Gastrocnemius medialis (tissue), 4 donors: ENCODE data around the gene RTL5. TPM values are rescaled to one million over a fixed set of nuclear protein-coding genes. Genes with fewer than 3 reads are reported as not detected.
"Not testable (repeated sequence)": the region's sequence is repeated elsewhere in the genome, so short reads cannot be mapped to it uniquely, and the experiment has no call there.

Experiments
- ATAC-seq, 2 donors: fragments of 150-250 bp; one replicate each; pipeline ENCODE4 v1.9.1; 2016
- DNase-seq, 2 donors: peaks; one replicate each; pipeline ENCODE4 v3.0.0-alpha.2; 2019
- H3K27ac ChIP-seq, 4 donors: fragments of 200-600 bp; sonication (generic); 1 replicate in 1 of 4; 2 replicates in 3 of 4; pipeline ENCODE4 v1.5.1; 2016 to 2018; ENCODE audit warnings: mild to moderate bottlenecking in 2 of 4, moderate library complexity in 1 of 4
- H3K27me3 ChIP-seq, 3 donors: fragments of 200-600 bp; sonication (generic) in 2 of 3; 1 replicate in 1 of 3; 2 replicates in 2 of 3; pipeline versions ENCODE4 v1.5.1 to v1.6.0; 2016 to 2019; ENCODE audit warnings: mild to moderate bottlenecking in 1 of 3, moderate library complexity in 1 of 3
- H3K36me3 ChIP-seq, 2 donors: fragments of 200-600 bp; sonication (generic) in 1 of 2; one replicate each; pipeline ENCODE4 v1.5.1; 2017 to 2018
- H3K4me1 ChIP-seq, 2 donors: fragments of 200-600 bp; sonication (generic) in 1 of 2; one replicate each; pipeline ENCODE4 v1.5.1; 2016 to 2017; ENCODE audit warnings: mild to moderate bottlenecking in 2 of 2
- H3K4me3 ChIP-seq, 4 donors: fragments of 200-600 bp; sonication (generic) in 3 of 4; 1 replicate in 1 of 4; 2 replicates in 3 of 4; pipeline ENCODE4 v1.5.1; 2016 to 2019; ENCODE audit warnings: mild to moderate bottlenecking in 2 of 4
- H3K9me3 ChIP-seq, 3 donors: fragments of 200-600 bp; sonication (generic) in 2 of 3; 1 replicate in 1 of 3; 2 replicates in 2 of 3; pipeline ENCODE4 v1.5.1; 2016 to 2019
- CTCF ChIP-seq, 5 experiments: fragments of 450-650 bp in 3 of 5; fragments of 200-600 bp in 2 of 5; sonication (generic) in 2 of 5; IDR thresholded peaks in 4 of 5; conservative IDR thresholded peaks in 1 of 5; 1 replicate in 4 of 5; 2 replicates in 1 of 5; pipeline ENCODE4 v1.5.1; 2016 to 2019; ENCODE audit warnings: antibody characterized with exemption in 5 of 5, mild to moderate bottlenecking in 3 of 5, moderate library complexity in 3 of 5
- POLR2A ChIP-seq, 2 donors: fragments of 450-650 bp; IDR thresholded peaks; one replicate each; pipeline ENCODE4 v1.6.1; 2017; ENCODE audit warnings: antibody characterized with exemption in 2 of 2, mild to moderate bottlenecking in 2 of 2, moderate library complexity in 2 of 2
- in situ Hi-C, 4 donors: fragments of 200-750 bp; cut with MboI; loops; one replicate each; pipeline versions ENCODE4 v1.15.0 to v1.8.0; 2017; ENCODE audit warnings: low sequenced_read_pairs in 4 of 4
- intact Hi-C: fragments of 100-400 bp; cut with DNase I; formaldehyde crosslinking; loops from one replicate; pipeline ENCODE4 v1.15.1; 2023; ENCODE audit warnings: low total_unique reads
- total RNA-seq, 4 donors: library from RNA; depleted of rRNA; stranded (reverse); fragments of >200 nt; gene quantifications; one replicate each; pipeline versions ENCODE4 v1.1.0 to v1.2.3, GENCODE V29; 2016

Gene RTL5
- under 1 TPM; 0.44 to 0.71 (median 0.50) TPM for total RNA-seq

GRCh38 chrX:72131317-72132294, at the start of gene RTL5:
Gene RTL5, minus strand, starts transcription at chrX:72131915.
- Histone ChIP-seq H3K27ac (peak within 1 kb of the TSS; percentile 23 to 60 (median 56)), H3K27me3 (peaks cover 0 to 41% (median 22%) of the 10 kb centered on the region in 3 donors), H3K9me3 (no peaks in the 10 kb centered on the region), H3K36me3 (no peaks in the 10 kb centered on the region), H3K4me3 (peak within 1 kb of the TSS; percentile 43 to 54 (median 48)), H3K4me1 (no peaks in the 10 kb centered on the region)
- peak; percentile 86 to 87 for ATAC-seq
- in situ Hi-C loops (no loop called here), intact Hi-C loops (no loop called here)
- peak in 1 of 2 donors; percentile 39 for TF ChIP-seq POLR2A (IDR thresholded peaks at IDR 0.05)
- TF ChIP-seq CTCF (IDR thresholded peaks at IDR 0.05 in 4 of 5, conservative IDR thresholded peaks at IDR 0.05 in 1 of 5) = no peak
- peak; percentile 53 to 72 for DNase-seq

GRCh38 chrX:72180539-72180938, 48.8 kb upstream of the RTL5 start:
- Histone ChIP-seq H3K27ac (peak overlapping the region; percentile 65 to 92 (median 82)), H3K9me3 (no peaks in the 10 kb centered on the region), H3K27me3 (no peaks in the 10 kb centered on the region), H3K4me1 (peaks cover 12 to 16% of the 10 kb centered on the region in 2 donors), H3K4me3 (peak overlapping the region in 3 of 4 donors; percentile 74 to 85 (median 80)), H3K36me3 (no peaks in the 10 kb centered on the region)
- TF ChIP-seq CTCF (IDR thresholded peaks at IDR 0.05 in 4 of 5, conservative IDR thresholded peaks at IDR 0.05 in 1 of 5) (no peak), POLR2A (IDR thresholded peaks at IDR 0.05) (no peak)
- ATAC-seq = no peak
- in situ Hi-C loops = no loop called here
- intact Hi-C loops = loop anchor here (2.0 to 5.0 kb wide), 3 partner anchors 53 to 813 kb away; partner anchors contain the start of genes RPS4X and TAF1
- DNase-seq = no peak

- Histone ChIP-seq H3K27ac (no peak overlapping the region), H3K9me3 (no peaks in the 10 kb centered on the region), H3K4me1 (peaks cover 0 to 4% of the 10 kb centered on the region in 2 donors), H3K36me3 (no peaks in the 10 kb centered on the region), H3K4me3 (no peak overlapping the region), H3K27me3 (no peaks in the 10 kb centered on the region)
- DNase-seq = no peak
- intact Hi-C loops = no loop called here
- TF ChIP-seq CTCF (IDR thresholded peaks at IDR 0.05 in 4 of 5, conservative IDR thresholded peaks at IDR 0.05 in 1 of 5) = no peak
- no peak for TF ChIP-seq POLR2A (IDR thresholded peaks at IDR 0.05)
- in situ Hi-C loops = no loop called here
- no peak for ATAC-seq
Measured at GRCh38 chrX:72176981-72177380, 45.3 kb upstream of the RTL5 start.

- intact Hi-C loops, in situ Hi-C loops, ATAC-seq, H3K4me1 ChIP-seq, H3K4me3 ChIP-seq, H3K36me3 ChIP-seq, H3K27me3 ChIP-seq, H3K9me3 ChIP-seq, H3K27ac ChIP-seq, DNase-seq: not testable (repeated sequence)
Measured at GRCh38 chrX:72176289-72176688, 44.6 kb upstream of the RTL5 start.

GRCh38 chrX:72169008-72169728, 37.5 kb upstream of the RTL5 start:
- no peaks in the 10 kb centered on the region for H3K9me3 ChIP-seq
- ATAC-seq (no peak), DNase-seq (no peak)
- TF ChIP-seq POLR2A (IDR thresholded peaks at IDR 0.05) = no peak
- TF ChIP-seq CTCF (IDR thresholded peaks at IDR 0.05 in 4 of 5, conservative IDR thresholded peaks at IDR 0.05 in 1 of 5) = no peak
- intact Hi-C loops = no loop called here
- H3K27me3 ChIP-seq = no peaks in the 10 kb centered on the region
- no peaks in the 10 kb centered on the region for H3K36me3 ChIP-seq
- no peaks in the 10 kb centered on the region for H3K4me1 ChIP-seq
- in situ Hi-C loops = no loop called here
- H3K27ac ChIP-seq = no peak overlapping the region
- peak overlapping the region in 1 of 4 donors; percentile 8 for H3K4me3 ChIP-seq
